Gastrocnemius medialis (tissue), 4 donors: ENCODE data around the gene CCDC187. TPM values are rescaled to one million over a fixed set of nuclear protein-coding genes. Genes with fewer than 3 reads are reported as not detected.

Source experiments
- ATAC-seq, 2 donors: fragments of 150-250 bp; one replicate each; pipeline ENCODE4 v1.9.1; 2016
- DNase-seq, 2 donors: peaks; one replicate each; pipeline ENCODE4 v3.0.0-alpha.2; 2019
- H3K27ac ChIP-seq, 4 donors: fragments of 200-600 bp; sonication (generic); 1 replicate in 1 of 4; 2 replicates in 3 of 4; pipeline ENCODE4 v1.5.1; 2016 to 2018; ENCODE audit warnings: mild to moderate bottlenecking in 2 of 4, moderate library complexity in 1 of 4
- H3K27me3 ChIP-seq, 3 donors: fragments of 200-600 bp; sonication (generic) in 2 of 3; 1 replicate in 1 of 3; 2 replicates in 2 of 3; pipeline versions ENCODE4 v1.5.1 to v1.6.0; 2016 to 2019; ENCODE audit warnings: mild to moderate bottlenecking in 1 of 3, moderate library complexity in 1 of 3
- H3K36me3 ChIP-seq, 2 donors: fragments of 200-600 bp; sonication (generic) in 1 of 2; one replicate each; pipeline ENCODE4 v1.5.1; 2017 to 2018
- H3K4me1 ChIP-seq, 2 donors: fragments of 200-600 bp; sonication (generic) in 1 of 2; one replicate each; pipeline ENCODE4 v1.5.1; 2016 to 2017; ENCODE audit warnings: mild to moderate bottlenecking in 2 of 2
- H3K4me3 ChIP-seq, 4 donors: fragments of 200-600 bp; sonication (generic) in 3 of 4; 1 replicate in 1 of 4; 2 replicates in 3 of 4; pipeline ENCODE4 v1.5.1; 2016 to 2019; ENCODE audit warnings: mild to moderate bottlenecking in 2 of 4
- H3K9me3 ChIP-seq, 3 donors: fragments of 200-600 bp; sonication (generic) in 2 of 3; 1 replicate in 1 of 3; 2 replicates in 2 of 3; pipeline ENCODE4 v1.5.1; 2016 to 2019
- POLR2A ChIP-seq, 2 donors: fragments of 450-650 bp; IDR thresholded peaks; one replicate each; pipeline ENCODE4 v1.6.1; 2017; ENCODE audit warnings: antibody characterized with exemption in 2 of 2, mild to moderate bottlenecking in 2 of 2, moderate library complexity in 2 of 2
- in situ Hi-C, 4 donors: fragments of 200-750 bp; cut with MboI; loops; one replicate each; pipeline versions ENCODE4 v1.15.0 to v1.8.0; 2017; ENCODE audit warnings: low sequenced_read_pairs in 4 of 4
- intact Hi-C: fragments of 100-400 bp; cut with DNase I; formaldehyde crosslinking; loops from one replicate; pipeline ENCODE4 v1.15.1; 2023; ENCODE audit warnings: low total_unique reads
- total RNA-seq, 4 donors: library from RNA; depleted of rRNA; stranded (reverse); fragments of >200 nt; gene quantifications; one replicate each; pipeline versions ENCODE4 v1.1.0 to v1.2.3, GENCODE V29; 2016
- TF ChIP-seq, protein P1 (sequence below), 5 experiments: fragments of 450-650 bp in 3 of 5; fragments of 200-600 bp in 2 of 5; sonication (generic) in 2 of 5; IDR thresholded peaks in 4 of 5; conservative IDR thresholded peaks in 1 of 5; 1 replicate in 4 of 5; 2 replicates in 1 of 5; pipeline ENCODE4 v1.5.1; 2016 to 2019; ENCODE audit warnings: antibody characterized with exemption in 5 of 5, mild to moderate bottlenecking in 3 of 5, moderate library complexity in 3 of 5

Gene CCDC187
- total RNA-seq, 4 donors from 2014 or later: not detected

DNA sequence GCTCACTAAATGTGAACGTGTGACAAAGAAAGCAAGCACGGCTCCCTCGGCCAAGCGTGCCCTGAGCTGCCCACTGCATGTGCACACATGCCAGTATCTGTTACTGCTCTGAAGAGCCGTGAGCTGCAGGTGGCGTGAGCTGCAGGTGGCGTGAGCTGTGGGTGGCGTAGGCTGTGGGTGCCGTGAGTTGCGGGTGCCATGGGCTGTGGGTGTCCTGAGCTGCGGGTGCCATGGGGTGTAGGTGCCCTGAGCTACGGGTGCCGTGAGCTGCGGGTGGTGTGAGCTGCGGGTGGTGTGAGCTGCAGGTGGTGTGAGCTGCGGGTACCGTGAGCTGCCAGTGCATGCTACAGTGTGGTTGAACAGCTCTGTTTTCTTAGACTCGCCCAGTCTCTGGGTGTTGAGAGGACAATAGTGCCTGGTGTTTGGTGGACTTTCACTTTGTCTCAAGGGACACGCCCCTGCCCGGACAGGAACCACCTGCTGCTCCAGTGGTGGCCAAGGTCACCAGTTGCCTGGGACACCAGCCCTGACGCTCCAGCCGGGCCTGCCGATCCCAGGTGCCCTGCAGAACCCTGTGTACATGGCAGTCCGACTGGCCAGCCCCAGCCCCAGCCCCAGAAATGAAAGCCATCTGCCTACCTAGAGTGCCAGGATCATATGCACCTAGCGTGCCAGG, 6.7 kb downstream of the CCDC187 start:
- DNase-seq: no peak
- Histone ChIP-seq H3K4me1 (no peaks in the 10 kb centered on the region), H3K4me3 (no peak overlapping the region), H3K27me3 (peaks cover 6 to 10% (median 8%) of the 10 kb centered on the region in 3 donors), H3K9me3 (no peaks in the 10 kb centered on the region), H3K27ac (no peak overlapping the region), H3K36me3 (no peaks in the 10 kb centered on the region)
- no peak for ATAC-seq
- in situ Hi-C loops: loop anchor here in 1 of 4 donors (25.0 kb wide), 1 partner anchor 135 kb away; no protein-coding TSS in a partner anchor
- TF ChIP-seq, protein P1, sequence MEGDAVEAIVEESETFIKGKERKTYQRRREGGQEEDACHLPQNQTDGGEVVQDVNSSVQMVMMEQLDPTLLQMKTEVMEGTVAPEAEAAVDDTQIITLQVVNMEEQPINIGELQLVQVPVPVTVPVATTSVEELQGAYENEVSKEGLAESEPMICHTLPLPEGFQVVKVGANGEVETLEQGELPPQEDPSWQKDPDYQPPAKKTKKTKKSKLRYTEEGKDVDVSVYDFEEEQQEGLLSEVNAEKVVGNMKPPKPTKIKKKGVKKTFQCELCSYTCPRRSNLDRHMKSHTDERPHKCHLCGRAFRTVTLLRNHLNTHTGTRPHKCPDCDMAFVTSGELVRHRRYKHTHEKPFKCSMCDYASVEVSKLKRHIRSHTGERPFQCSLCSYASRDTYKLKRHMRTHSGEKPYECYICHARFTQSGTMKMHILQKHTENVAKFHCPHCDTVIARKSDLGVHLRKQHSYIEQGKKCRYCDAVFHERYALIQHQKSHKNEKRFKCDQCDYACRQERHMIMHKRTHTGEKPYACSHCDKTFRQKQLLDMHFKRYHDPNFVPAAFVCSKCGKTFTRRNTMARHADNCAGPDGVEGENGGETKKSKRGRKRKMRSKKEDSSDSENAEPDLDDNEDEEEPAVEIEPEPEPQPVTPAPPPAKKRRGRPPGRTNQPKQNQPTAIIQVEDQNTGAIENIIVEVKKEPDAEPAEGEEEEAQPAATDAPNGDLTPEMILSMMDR (IDR thresholded peaks at IDR 0.05 in 4 of 5, conservative IDR thresholded peaks at IDR 0.05 in 1 of 5): no peak
- no peak for TF ChIP-seq POLR2A (IDR thresholded peaks at IDR 0.05)
- intact Hi-C loops: no loop called here

GRCh38 chr9:136296434-136297015, 7.4 kb downstream of the CCDC187 start:
- intact Hi-C loops: no loop called here
- Histone ChIP-seq H3K4me3 (no peak overlapping the region), H3K9me3 (no peaks in the 10 kb centered on the region), H3K27me3 (peaks cover 6 to 16% (median 12%) of the 10 kb centered on the region in 3 donors), H3K27ac (no peak overlapping the region), H3K4me1 (no peaks in the 10 kb centered on the region), H3K36me3 (no peaks in the 10 kb centered on the region)
- ATAC-seq (no peak), DNase-seq (no peak)
- in situ Hi-C loops: loop anchor here in 1 of 4 donors (25.0 kb wide), 1 partner anchor 134 kb away; no protein-coding TSS in a partner anchor
- no peak for TF ChIP-seq POLR2A (IDR thresholded peaks at IDR 0.05)
- TF ChIP-seq, protein P1 (IDR thresholded peaks at IDR 0.05 in 4 of 5, conservative IDR thresholded peaks at IDR 0.05 in 1 of 5): no peak

GRCh38 chr9:136295542-136296433, 8.1 kb downstream of the CCDC187 start:
- in situ Hi-C loops (loop anchor here in 1 of 4 donors (25.0 kb wide), 1 partner anchor 133 kb away; no protein-coding TSS in a partner anchor), intact Hi-C loops (no loop called here)
- no peak overlapping the region for H3K4me3 ChIP-seq
- TF ChIP-seq POLR2A (IDR thresholded peaks at IDR 0.05): no peak
- TF ChIP-seq, protein P1 (IDR thresholded peaks at IDR 0.05 in 4 of 5, conservative IDR thresholded peaks at IDR 0.05 in 1 of 5): no peak
- H3K27ac ChIP-seq: no peak overlapping the region
- no peaks in the 10 kb centered on the region for H3K4me1 ChIP-seq
- no peak for ATAC-seq
- peaks cover 9 to 23% (median 16%) of the 10 kb centered on the region in 3 donors for H3K27me3 ChIP-seq
- DNase-seq: no peak
- H3K9me3 ChIP-seq: no peaks in the 10 kb centered on the region
- no peaks in the 10 kb centered on the region for H3K36me3 ChIP-seq

DNA sequence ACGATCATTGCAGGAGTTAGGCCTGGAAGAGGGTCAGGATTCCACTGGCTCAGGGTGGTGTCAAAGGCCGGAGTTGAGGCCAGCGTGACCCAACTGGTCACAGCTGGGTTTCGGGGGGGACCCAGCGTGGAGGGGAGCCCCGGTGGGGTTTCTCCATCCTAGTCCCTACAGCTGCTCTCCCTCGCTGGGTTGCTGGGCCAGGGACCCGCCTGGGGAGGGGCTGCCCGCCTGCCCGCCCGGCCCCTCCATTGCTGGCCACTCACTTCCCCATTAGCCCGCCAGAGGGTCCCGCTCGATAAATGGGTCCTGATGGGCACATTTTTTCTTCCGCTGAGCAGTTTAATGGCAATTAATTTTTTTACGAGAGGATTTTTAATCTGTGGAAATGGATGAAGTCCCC, 8.8 kb downstream of the CCDC187 start:
- ATAC-seq (no peak), DNase-seq (no peak)
- in situ Hi-C loops (loop anchor here in 1 of 4 donors (25.0 kb wide), 1 partner anchor 133 kb away; no protein-coding TSS in a partner anchor), intact Hi-C loops (no loop called here)
- Histone ChIP-seq H3K27ac (no peak overlapping the region), H3K9me3 (no peaks in the 10 kb centered on the region), H3K4me3 (no peak overlapping the region), H3K27me3 (peaks cover 9 to 30% (median 21%) of the 10 kb centered on the region in 3 donors), H3K36me3 (no peaks in the 10 kb centered on the region), H3K4me1 (no peaks in the 10 kb centered on the region)
- TF ChIP-seq, protein P1 (IDR thresholded peaks at IDR 0.05 in 4 of 5, conservative IDR thresholded peaks at IDR 0.05 in 1 of 5): no peak
